H1 (cell line): ENCODE measurements around the gene POLE. TPM values are rescaled to one million over a fixed set of nuclear protein-coding genes. Genes with fewer than 3 reads are reported as not detected.

Experiments used
- CTCF ChIA-PET: fragments of 300-600 bp; sonication (Branson Sonifier 250); formaldehyde crosslinking; loops from one replicate; lab custom pipeline; 2021; ENCODE audit not compliant: partially characterized antibody; lab: Charles Lee
- POLR2A ChIA-PET: fragments of 300-600 bp; sonication (Branson Sonifier 250); formaldehyde crosslinking; loops from one replicate; lab custom pipeline; 2021; ENCODE audit warnings: inconsistent platforms; ENCODE audit not compliant: partially characterized antibody; lab: Charles Lee
- DNase-seq, 2 experiments: peaks; one replicate each; pipeline versions ENCODE4 v3.0.0 to v3.0.0-alpha.2; 2010 to 2022; ENCODE audit warnings: low spot score in 2 of 2, low read depth in 1 of 2, mixed read lengths in 1 of 2
- FAIRE-seq: peaks from 2 replicates; lab custom pipeline; 2011; peaks lifted over from hg19 to GRCh38; lab: Jason Lieb, UNC
- H2AFZ ChIP-seq: 2 replicates; pipeline ENCODE4 v1.8.1; 2012; ENCODE audit warnings: low read length, inconsistent platforms
- H2AK5ac ChIP-seq: 2 replicates; pipeline ENCODE4 v1.6.1; 2013; ENCODE audit warnings: low read depth, low read length
- H2BK120ac ChIP-seq: replicated peaks from 2 replicates; pipeline ENCODE3; 2013; ENCODE audit warnings: low read depth, low read length, inconsistent platforms
- H2BK12ac ChIP-seq: 2 replicates; pipeline ENCODE4 v1.6.1; 2013; ENCODE audit warnings: low read depth, low read length
- H2BK15ac ChIP-seq: 2 replicates; pipeline ENCODE4 v1.6.1; 2013; ENCODE audit warnings: low read length
- H2BK20ac ChIP-seq: 2 replicates; pipeline ENCODE4 v1.6.1; 2013; ENCODE audit warnings: low read length
- H2BK5ac ChIP-seq: 2 replicates; pipeline ENCODE4 v1.6.1; 2013; ENCODE audit warnings: low read depth, low read length
- H3K14ac ChIP-seq: 2 replicates; pipeline ENCODE4 v1.6.1; 2013; ENCODE audit warnings: inconsistent platforms; ENCODE audit not compliant: insufficient read length
- H3K18ac ChIP-seq: 2 replicates; pipeline ENCODE4 v1.6.1; 2013; ENCODE audit warnings: low read length; ENCODE audit errors: extremely low read depth
- H3K23ac ChIP-seq: 2 replicates; pipeline ENCODE4 v1.6.1; 2013; ENCODE audit warnings: inconsistent platforms; ENCODE audit not compliant: insufficient read length
- H3K23me2 ChIP-seq: 2 replicates; pipeline ENCODE4 v1.6.1; 2013; ENCODE audit warnings: low read depth, low read length
- H3K27ac ChIP-seq: 2 replicates; pipeline ENCODE4 v1.6.1; 2011; ENCODE audit warnings: low read depth, low read length, inconsistent platforms
- H3K27me3 ChIP-seq, 4 experiments: replicated peaks in 1 of 4; 1 replicate in 1 of 4; 2 replicates in 3 of 4; pipeline versions ENCODE4 v1.6.1 to v1.8.1; 2011 to 2013; ENCODE audit warnings: low read length in 3 of 4, mild to moderate bottlenecking in 3 of 4, inconsistent platforms in 2 of 4, mixed read lengths in 2 of 4, moderate library complexity in 1 of 4; ENCODE audit not compliant: control insufficient read depth in 3 of 4, insufficient read depth in 3 of 4; ENCODE audit errors: extremely low read depth in 1 of 4
- H3K36me3 ChIP-seq, 4 experiments: 2 replicates each; pipeline versions ENCODE4 v1.6.1 to v1.8.1; 2011 to 2013; ENCODE audit warnings: mild to moderate bottlenecking in 4 of 4, low read length in 3 of 4, moderate library complexity in 2 of 4, control low read depth in 1 of 4, inconsistent platforms in 1 of 4; ENCODE audit not compliant: insufficient read depth in 4 of 4, control insufficient read depth in 2 of 4
- H3K4ac ChIP-seq: replicated peaks from 2 replicates; pipeline ENCODE3; 2013; ENCODE audit warnings: low read length, low read depth, mixed read lengths, inconsistent platforms; ENCODE audit not compliant: insufficient read length
- H3K4me1 ChIP-seq, 4 experiments: replicated peaks in 1 of 4; 1 replicate in 1 of 4; 2 replicates in 3 of 4; pipeline versions ENCODE4 v1.6.1 to v1.8.1; 2011 to 2013; ENCODE audit warnings: low read length in 3 of 4, inconsistent platforms in 2 of 4, mixed read lengths in 1 of 4; ENCODE audit not compliant: insufficient read depth in 4 of 4, control insufficient read depth in 3 of 4
- H3K4me2 ChIP-seq, 2 experiments: 2 replicates each; pipeline versions ENCODE4 v1.6.1 to v1.8.1; 2011 to 2013; ENCODE audit warnings: low read depth in 2 of 2, low read length in 2 of 2, control low read depth in 1 of 2, inconsistent platforms in 1 of 2, mild to moderate bottlenecking in 1 of 2; ENCODE audit not compliant: insufficient read depth in 1 of 2
- H3K4me3 ChIP-seq, 4 experiments: fragments of 200-600, 300-600 bp in 1 of 4; sonication (generic), shearing (Covaris generic), sonication (Bioruptor Twin) in 1 of 4; 2 replicates each; pipeline versions ENCODE4 v1.5.1 to v1.8.1; 2011 to 2016; ENCODE audit warnings: low read length in 4 of 4, low read depth in 3 of 4, control low read depth in 2 of 4, inconsistent platforms in 2 of 4, mild to moderate bottlenecking in 2 of 4, mixed read lengths in 1 of 4, moderate library complexity in 1 of 4; ENCODE audit not compliant: insufficient read depth in 2 of 4; ENCODE audit errors: extremely low read depth in 1 of 4
- H3K56ac ChIP-seq: replicated peaks from 2 replicates; pipeline ENCODE3; 2013; ENCODE audit warnings: low read depth, mild to moderate bottlenecking, mixed read lengths, low read length, inconsistent platforms; ENCODE audit not compliant: insufficient read length
- H3K79me1 ChIP-seq: 2 replicates; pipeline ENCODE4 v1.6.1; 2013; ENCODE audit warnings: low read depth, low read length, control low read depth
- H3K79me2 ChIP-seq, 2 experiments: 2 replicates each; pipeline versions ENCODE4 v1.6.1 to v1.8.1; 2012 to 2013; ENCODE audit warnings: low read length in 2 of 2, mild to moderate bottlenecking in 2 of 2, inconsistent platforms in 1 of 2; ENCODE audit not compliant: insufficient read depth in 2 of 2, control insufficient read depth in 1 of 2
- H3K9ac ChIP-seq, 4 experiments: replicated peaks in 1 of 4; 1 replicate in 1 of 4; 2 replicates in 3 of 4; pipeline versions ENCODE4 v1.6.1 to v1.8.1; 2011 to 2013; ENCODE audit warnings: low read depth in 3 of 4, low read length in 3 of 4, control low read depth in 2 of 4, mild to moderate bottlenecking in 2 of 4, moderate library complexity in 2 of 4, inconsistent platforms in 1 of 4; ENCODE audit errors: extremely low read depth in 1 of 4
- H3K9me3 ChIP-seq, 2 experiments: 2 replicates each; pipeline versions ENCODE4 v1.6.1 to v1.8.1; 2012 to 2013; ENCODE audit warnings: mild to moderate bottlenecking in 2 of 2, moderate library complexity in 2 of 2, control low read depth in 1 of 2, inconsistent platforms in 1 of 2, low read depth in 1 of 2, low read length in 1 of 2, mixed read lengths in 1 of 2; ENCODE audit not compliant: insufficient read depth in 2 of 2
- H4K20me1 ChIP-seq, 2 experiments: replicated peaks in 1 of 2; 2 replicates each; pipeline versions ENCODE3 to v1.8.1; 2011 to 2013; ENCODE audit warnings: inconsistent platforms in 2 of 2, low read length in 2 of 2, mild to moderate bottlenecking in 1 of 2; ENCODE audit not compliant: insufficient read depth in 2 of 2, control insufficient read depth in 1 of 2
- H4K5ac ChIP-seq: 2 replicates; pipeline ENCODE4 v1.6.1; 2013; ENCODE audit warnings: low read length, low read depth, mixed read lengths, inconsistent platforms; ENCODE audit not compliant: insufficient read length
- H4K8ac ChIP-seq: 2 replicates; pipeline ENCODE4 v1.8.0; 2013; ENCODE audit warnings: mild to moderate bottlenecking, moderate library complexity, low read length, inconsistent platforms; ENCODE audit not compliant: insufficient read depth; ENCODE audit errors: extremely low read depth
- H4K91ac ChIP-seq: replicated peaks from 2 replicates; pipeline ENCODE3; 2013; ENCODE audit warnings: low read length, mixed read lengths, inconsistent platforms; ENCODE audit not compliant: insufficient read length
- HDAC2 ChIP-seq, 2 experiments: fragments of 300-600 bp in 1 of 2; sonication (generic) in 1 of 2; IDR thresholded peaks; 2 replicates each; pipeline ENCODE4 v1.6.1; 2011 to 2012; ENCODE audit warnings: low read depth in 2 of 2, low read length in 2 of 2, mild to moderate bottlenecking in 2 of 2, moderate library complexity in 2 of 2, borderline replicate concordance in 1 of 2, inconsistent platforms in 1 of 2
- PHF8 ChIP-seq: fragments of 200-600 bp; sonication (generic); conservative IDR thresholded peaks from 2 replicates; pipeline ENCODE4 v1.7.1; 2012; ENCODE audit warnings: low read depth, mild to moderate bottlenecking, inconsistent platforms, low read length, moderate library complexity
- POLR2AphosphoS5 ChIP-seq: IDR thresholded peaks from 2 replicates; pipeline ENCODE4 v1.6.1; 2011; ENCODE audit warnings: low read depth, low read length
- TAF7 ChIP-seq: optimal IDR thresholded peaks from 2 replicates; pipeline ENCODE3; 2011; ENCODE audit warnings: low read depth, mild to moderate bottlenecking, inconsistent platforms, low read length, moderate library complexity, borderline replicate concordance
- WGBS, 2 experiments: shearing (Covaris generic) in 1 of 2; methylation state at CpG; one replicate each; pipeline versions ENCODE4 v1.1.6 to v1.1.7; 2013 to 2015; ENCODE audit warnings: low lambda C conversion rate in 2 of 2, mixed read lengths in 2 of 2, inconsistent platforms in 1 of 2, low coverage in 1 of 2, missing lambda C conversion rate in 1 of 2; ENCODE audit not compliant: insufficient replicate concordance in 2 of 2, insufficient coverage in 1 of 2, insufficient read length in 1 of 2; ENCODE audit errors: extremely low coverage in 1 of 2, missing lambda C conversion rate in 1 of 2; 5-methylcytosine and 5-hydroxymethylcytosine counted together
- polyA plus RNA-seq, 7 experiments: library from polyadenylated mRNA; depleted of rRNA in 3 of 7; stranded (reverse) in 5 of 7; unstranded in 2 of 7; fragments of >200 nt in 5 of 7; fragments of 200-250 nt in 2 of 7; gene quantifications; 1 replicate in 5 of 7; 2 replicates in 1 of 7; 4 replicates in 1 of 7; pipeline versions ENCODE4 v1.2.1 to v1.2.3, GENCODE V29; 2011 to 2013; ENCODE audit warnings: missing spikeins in 2 of 7, mixed read lengths in 2 of 7
- total RNA-seq: library from RNA; stranded (reverse); fragmentation: NEBNext Ultra II Directional; extraction: Animal tissue kit (Norgen Biotek cat#: 25700); gene quantifications from 2 replicates; pipeline ENCODE4 v1.2.1, GENCODE V29; 2021

The POLE gene
- total and polyA plus RNA-seq, 2 of the 8 experiments (the other 6 are each of a cell fraction or from before 2014, with no cell fraction given) = 59.7 to 115 TPM

- Histone ChIP-seq H3K27ac (no peak overlapping the region), H4K20me1 (peaks cover 7 to 24% of the 10 kb centered on the region in 2 experiments), H2AFZ (no peak overlapping the region), H2AK5ac (no peak overlapping the region), H3K79me1 (peaks cover 9% of the 10 kb centered on the region), H3K4me1 (no peaks in the 10 kb centered on the region), H4K5ac (no peak overlapping the region), H2BK5ac (no peak overlapping the region), H3K9ac (no peak overlapping the region), H3K27me3 (no peaks in the 10 kb centered on the region; a peak in 1 of 7 replicates), H3K4me3 (no peak overlapping the region), H3K56ac (no peak overlapping the region), H2BK12ac (no peak overlapping the region), H4K91ac (no peak overlapping the region), H3K36me3 (peaks cover 18 to 50% (median 38%) of the 10 kb centered on the region in 4 experiments), H3K4ac (no peak overlapping the region), H3K4me2 (no peak overlapping the region), H3K23me2 (no peaks in the 10 kb centered on the region), H3K23ac (no peak overlapping the region), H4K8ac (no peak overlapping the region), H3K79me2 (peaks cover 0 to 18% of the 10 kb centered on the region in 2 experiments), H3K9me3 (no peaks in the 10 kb centered on the region), H2BK20ac (no peak overlapping the region), H2BK120ac (no peak overlapping the region), H3K18ac (no peak overlapping the region), H3K14ac (no peak overlapping the region), H2BK15ac (no peak overlapping the region)
- FAIRE-seq = no peak
- DNase-seq = peak in 1 of 2 experiments; percentile 58
- WGBS, 2 experiments = 92% methylated on average over 42 of the region's 61 CpGs; no CpG with 5 or more reads in 1 of the 2 experiments
- CTCF ChIA-PET = interaction anchor here (1.1 kb wide), 1 partner anchor 46 kb away, joined by 4 read pairs; no protein-coding TSS in a partner anchor
- POLR2A ChIA-PET = interaction anchor here (0.7 to 3.2 kb wide), 10 partner anchors 9 to 69 kb away, joined by 3 to 17 read pairs (median 4); no protein-coding TSS in a partner anchor
- TF ChIP-seq TAF7 (no peak), HDAC2 (IDR thresholded peaks at IDR 0.05; ENCODE audit: borderline replicate concordance in 1 of 2, low read depth in 2 of 2, low read length in 2 of 2) (0 out of 4 replicates have a peak, but pooled peaks of 1 of the 2 experiments have one; percentile 23), PHF8 (no peak), POLR2AphosphoS5 (peak; percentile 16; the same call in 1 of the 2 replicates)
Observed at GRCh38 chr12:132717531-132718387, 30.6 kb upstream of the POLE start.
